IMR-90 (cell line): ENCODE data around the gene NIPBL.

Experiments
- BHLHE40 ChIP-seq: fragments of 150-350 bp; IDR thresholded peaks from 2 replicates; pipeline ENCODE4 v1.6.1; 2016; ENCODE audit warnings: mild to moderate bottlenecking, low read depth, low read length
- CEBPB ChIP-seq: IDR thresholded peaks from 2 replicates; pipeline ENCODE4 v1.6.1; 2012; ENCODE audit warnings: low read depth, low read length, improper control_type of control experiment
- CHD1 ChIP-seq: IDR thresholded peaks from 2 replicates; pipeline ENCODE4 v1.6.1; 2012; ENCODE audit warnings: low read depth, low read length, improper control_type of control experiment
- FOS ChIP-seq: fragments of 150-350 bp; IDR thresholded peaks from 2 replicates; pipeline ENCODE4 v1.6.1; 2016; ENCODE audit warnings: low read depth, low read length
- MAZ ChIP-seq: IDR thresholded peaks from 2 replicates; pipeline ENCODE4 v1.6.1; 2012; ENCODE audit warnings: low read depth, mild to moderate bottlenecking, low read length, improper control_type of control experiment, moderate library complexity, borderline replicate concordance
- MXI1 ChIP-seq: IDR thresholded peaks from 2 replicates; pipeline ENCODE4 v1.6.1; 2012; ENCODE audit warnings: low read depth, mild to moderate bottlenecking, low read length, moderate library complexity, borderline replicate concordance
- NFE2L2 ChIP-seq: fragments of 150-350 bp; IDR thresholded peaks from 2 replicates; pipeline ENCODE4 v1.6.1; 2016; ENCODE audit warnings: low read depth, mild to moderate bottlenecking, low read length
- POLR2A ChIP-seq: IDR thresholded peaks from 2 replicates; pipeline ENCODE4 v1.6.1; 2012; ENCODE audit warnings: mild to moderate bottlenecking, low read depth, low read length
- RAD21 ChIP-seq: IDR thresholded peaks from 2 replicates; pipeline ENCODE4 v1.6.1; 2012; ENCODE audit warnings: low read length, improper control_type of control experiment
- RCOR1 ChIP-seq: IDR thresholded peaks from 2 replicates; pipeline ENCODE4 v1.6.1; 2012; ENCODE audit warnings: mild to moderate bottlenecking, low read length, improper control_type of control experiment; ENCODE audit not compliant: insufficient replicate concordance
- TF ChIP-seq, protein P1 (sequence below): conservative IDR thresholded peaks from 2 replicates; pipeline ENCODE4 v1.5.1; 2012; ENCODE audit warnings: mild to moderate bottlenecking, low read depth, low read length, improper control_type of control experiment
- TF ChIP-seq, protein P2 (sequence below): fragments of 150-350 bp; IDR thresholded peaks from 2 replicates; pipeline ENCODE4 v1.6.1; 2017; ENCODE audit warnings: mild to moderate bottlenecking, antibody characterized with exemption, low read length, low read depth

- TF ChIP-seq, protein P1, sequence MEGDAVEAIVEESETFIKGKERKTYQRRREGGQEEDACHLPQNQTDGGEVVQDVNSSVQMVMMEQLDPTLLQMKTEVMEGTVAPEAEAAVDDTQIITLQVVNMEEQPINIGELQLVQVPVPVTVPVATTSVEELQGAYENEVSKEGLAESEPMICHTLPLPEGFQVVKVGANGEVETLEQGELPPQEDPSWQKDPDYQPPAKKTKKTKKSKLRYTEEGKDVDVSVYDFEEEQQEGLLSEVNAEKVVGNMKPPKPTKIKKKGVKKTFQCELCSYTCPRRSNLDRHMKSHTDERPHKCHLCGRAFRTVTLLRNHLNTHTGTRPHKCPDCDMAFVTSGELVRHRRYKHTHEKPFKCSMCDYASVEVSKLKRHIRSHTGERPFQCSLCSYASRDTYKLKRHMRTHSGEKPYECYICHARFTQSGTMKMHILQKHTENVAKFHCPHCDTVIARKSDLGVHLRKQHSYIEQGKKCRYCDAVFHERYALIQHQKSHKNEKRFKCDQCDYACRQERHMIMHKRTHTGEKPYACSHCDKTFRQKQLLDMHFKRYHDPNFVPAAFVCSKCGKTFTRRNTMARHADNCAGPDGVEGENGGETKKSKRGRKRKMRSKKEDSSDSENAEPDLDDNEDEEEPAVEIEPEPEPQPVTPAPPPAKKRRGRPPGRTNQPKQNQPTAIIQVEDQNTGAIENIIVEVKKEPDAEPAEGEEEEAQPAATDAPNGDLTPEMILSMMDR = no peak
- TF ChIP-seq POLR2A (peak; percentile 94), RCOR1 (no peak), NFE2L2 (no peak), BHLHE40 (no peak), RAD21 (no peak), CEBPB (no peak), CHD1 (no peak), FOS (no peak), MXI1 (no peak), MAZ (peak; percentile 67; the same call in 1 of the 2 replicates)
- TF ChIP-seq, protein P2, sequence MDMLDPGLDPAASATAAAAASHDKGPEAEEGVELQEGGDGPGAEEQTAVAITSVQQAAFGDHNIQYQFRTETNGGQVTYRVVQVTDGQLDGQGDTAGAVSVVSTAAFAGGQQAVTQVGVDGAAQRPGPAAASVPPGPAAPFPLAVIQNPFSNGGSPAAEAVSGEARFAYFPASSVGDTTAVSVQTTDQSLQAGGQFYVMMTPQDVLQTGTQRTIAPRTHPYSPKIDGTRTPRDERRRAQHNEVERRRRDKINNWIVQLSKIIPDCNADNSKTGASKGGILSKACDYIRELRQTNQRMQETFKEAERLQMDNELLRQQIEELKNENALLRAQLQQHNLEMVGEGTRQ = no peak
Measured at GRCh38 chr5:36876299-36876964, at the start of gene NIPBL.
